Activated CD8-positive, alpha-beta memory T cell treated with anti-CD3 and anti-CD28 coated beads, Interleukin-2, amount 50 U/mL, for 48 hours (primary cell): ENCODE results near the gene S1PR2.
"Not testable (repeated sequence)": the region's sequence is repeated elsewhere in the genome, so short reads cannot be mapped to it uniquely, and the experiment has no call there.

Experiments used
- DNase-seq: peaks from one replicate; pipeline ENCODE4 v3.0.0-alpha.2; 2020

The S1PR2 gene

DNA sequence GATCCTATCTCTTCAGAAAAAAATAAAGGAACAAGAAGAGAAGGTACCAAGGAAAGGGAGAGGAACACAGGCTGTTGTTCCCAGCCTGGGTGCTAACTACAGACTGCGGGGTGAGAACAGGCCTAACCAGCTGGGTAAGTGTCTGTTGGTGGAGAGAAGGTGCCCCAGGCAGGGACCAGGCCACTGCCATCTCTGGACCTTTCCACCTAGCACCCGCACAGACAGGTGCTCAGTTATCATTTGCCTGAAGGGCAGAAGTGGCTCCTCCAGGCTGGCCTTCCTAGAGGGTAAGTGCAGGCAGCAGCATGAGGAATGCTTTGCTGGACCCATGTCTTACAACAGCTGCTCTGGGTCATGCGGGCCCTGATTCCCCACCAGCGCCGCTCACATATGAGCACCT, 46.5 kb downstream of the S1PR2 start:
- no peak for DNase-seq

DNA sequence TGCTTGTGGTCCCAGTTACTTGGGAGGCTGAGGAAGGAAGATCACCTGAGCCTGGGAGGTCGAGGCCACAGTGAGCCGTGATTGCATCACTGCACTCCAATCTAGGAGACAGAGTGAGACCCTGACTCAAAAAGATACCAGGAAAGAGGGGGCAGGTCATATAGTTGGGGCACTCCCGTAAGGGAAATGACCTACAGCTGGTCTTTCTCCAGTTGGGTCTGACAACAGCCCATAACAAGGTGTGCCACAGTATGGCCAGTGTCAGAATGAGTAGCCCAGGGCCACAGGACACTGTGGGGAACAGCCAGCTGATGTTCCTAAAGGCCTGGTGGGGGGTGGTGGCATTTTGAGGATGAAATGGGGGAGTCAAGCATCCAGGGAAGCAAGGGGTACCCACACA, 47.2 kb downstream of the S1PR2 start:
- DNase-seq = no peak

DNA sequence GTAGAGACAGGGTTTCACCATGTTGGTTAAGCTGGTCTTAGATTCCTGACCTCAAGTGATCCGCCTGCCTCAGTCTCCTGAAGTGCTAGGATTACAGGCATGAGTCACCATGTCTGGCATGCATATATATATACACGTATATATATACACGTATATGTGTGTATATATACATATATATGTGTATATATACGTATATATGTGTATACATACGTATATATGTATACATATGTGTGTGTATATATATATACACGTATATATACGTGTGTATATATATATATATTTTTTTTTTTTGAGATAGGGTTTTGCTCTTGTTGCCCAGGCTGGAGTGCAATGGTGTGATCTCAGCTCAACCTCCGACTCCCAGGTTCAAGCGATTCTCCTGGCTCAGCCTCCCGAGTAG, 48.3 kb downstream of the S1PR2 start:
- DNase-seq = no peak

DNA sequence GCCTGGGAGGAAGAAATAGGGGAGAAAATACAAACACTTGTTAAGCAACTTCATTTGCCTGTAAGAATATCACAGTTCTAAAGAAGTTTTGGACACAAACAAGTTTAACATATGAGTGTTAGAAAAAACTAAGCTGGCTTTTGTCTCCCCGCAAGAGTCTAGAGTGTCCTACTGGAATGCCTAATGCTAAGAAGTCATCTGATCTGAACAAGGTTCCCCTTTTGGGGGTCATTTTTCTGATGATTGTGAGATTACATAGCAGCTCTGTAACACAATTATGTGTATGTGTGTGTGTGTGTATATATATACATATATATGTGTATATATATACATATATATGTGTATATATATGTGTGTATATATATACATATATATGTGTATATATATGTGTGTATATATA, 49.1 kb downstream of the S1PR2 start:
- DNase-seq = no peak

DNA sequence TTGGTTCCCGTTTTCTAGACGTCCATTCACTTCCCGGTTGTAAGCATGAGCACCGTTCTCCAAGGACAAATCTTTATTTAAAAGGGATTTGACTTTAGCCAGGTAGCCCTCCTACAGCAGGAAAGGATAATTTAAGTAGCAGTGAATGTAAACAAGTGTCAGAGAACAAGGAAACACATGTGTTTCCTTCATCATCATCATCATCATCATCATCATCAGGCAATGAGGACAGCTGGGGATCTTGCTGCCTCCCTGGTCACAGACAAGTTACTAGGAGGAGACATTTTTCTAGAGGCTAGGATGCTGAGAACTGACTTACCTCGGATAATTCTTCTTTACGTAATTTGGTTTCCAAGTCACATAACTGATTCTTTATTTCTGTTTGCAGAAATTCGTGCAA, 50.7 kb downstream of the S1PR2 start:
- DNase-seq = no peak

DNA sequence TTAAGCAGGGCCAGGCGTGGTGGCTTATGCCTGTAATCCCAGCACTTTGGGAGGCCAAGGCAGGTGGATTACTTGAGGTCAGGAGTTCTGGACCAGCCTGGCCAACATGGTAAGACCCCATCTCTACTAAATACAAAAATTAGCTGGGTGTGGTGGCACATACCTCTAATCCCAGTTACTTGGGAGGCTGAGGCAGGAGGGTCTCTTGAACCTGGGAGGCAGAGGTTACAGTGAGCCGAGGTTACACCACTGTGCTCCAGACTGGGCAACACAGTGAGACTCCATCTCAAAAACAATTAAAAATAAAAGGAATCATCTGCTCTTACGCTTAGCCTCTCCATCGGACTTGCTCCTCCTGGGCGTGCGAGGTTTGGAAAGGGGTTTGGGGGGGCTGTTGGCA, 51.1 kb downstream of the S1PR2 start:
- not testable (repeated sequence) for DNase-seq

DNA sequence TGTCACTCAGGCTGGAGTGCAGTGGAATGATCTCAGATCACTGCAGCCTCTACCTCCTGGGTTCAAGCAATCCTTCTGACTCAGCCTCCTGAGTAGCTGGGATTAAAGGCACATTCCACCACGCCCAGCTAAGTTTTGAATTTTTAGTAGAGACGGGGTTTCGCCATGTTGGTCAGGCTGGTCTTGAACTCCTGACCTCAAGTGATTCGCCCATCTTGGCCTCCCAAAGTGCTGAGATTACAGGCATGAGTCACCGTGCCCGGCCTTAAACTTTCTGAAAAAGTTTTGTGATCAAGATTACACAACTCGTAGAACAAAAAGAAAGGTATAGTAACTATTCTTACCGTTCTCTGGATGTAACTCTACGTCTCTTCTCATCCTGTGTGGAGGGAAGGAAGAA, 57.6 kb downstream of the S1PR2 start:
- DNase-seq = no peak
